ENCODE measurements around the gene LRRIQ3. TPM values are rescaled to one million over a fixed set of nuclear protein-coding genes. Genes with fewer than 3 reads are reported as not detected.
A peak's percentile ranks its signal among the peaks of the same experiment; 100 is the strongest.
"Not testable (repeated sequence)": the region's sequence is repeated elsewhere in the genome, so short reads cannot be mapped to it uniquely, and the experiment has no call there.

The LRRIQ3 gene
- total RNA-seq, 1 donor from 2014 or later, result 0.99 TPM

DNA sequence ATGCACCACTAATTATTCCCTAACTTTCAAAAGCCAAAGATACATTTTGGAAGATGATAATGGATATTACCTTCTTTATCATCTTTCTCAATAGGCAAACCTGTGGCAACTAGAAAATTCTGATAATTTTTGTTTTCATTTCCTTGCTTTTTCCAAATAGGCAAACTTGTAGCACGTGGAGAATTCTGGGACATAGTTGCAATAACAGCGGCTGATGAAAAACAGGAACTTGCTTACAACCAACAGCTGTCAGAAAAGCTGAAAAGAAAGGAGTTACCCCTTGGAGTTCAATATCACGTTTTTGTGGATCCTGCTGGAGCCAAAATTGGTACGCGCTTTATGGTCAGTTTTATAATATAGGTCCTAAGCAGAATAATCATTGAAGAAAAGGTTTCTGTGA lies 1.5 kb upstream of the LRRIQ3 start:
- no peaks in the 10 kb centered on the region for H3K27me3 Mint-ChIP-seq
- TF ChIP-seq, protein P1, sequence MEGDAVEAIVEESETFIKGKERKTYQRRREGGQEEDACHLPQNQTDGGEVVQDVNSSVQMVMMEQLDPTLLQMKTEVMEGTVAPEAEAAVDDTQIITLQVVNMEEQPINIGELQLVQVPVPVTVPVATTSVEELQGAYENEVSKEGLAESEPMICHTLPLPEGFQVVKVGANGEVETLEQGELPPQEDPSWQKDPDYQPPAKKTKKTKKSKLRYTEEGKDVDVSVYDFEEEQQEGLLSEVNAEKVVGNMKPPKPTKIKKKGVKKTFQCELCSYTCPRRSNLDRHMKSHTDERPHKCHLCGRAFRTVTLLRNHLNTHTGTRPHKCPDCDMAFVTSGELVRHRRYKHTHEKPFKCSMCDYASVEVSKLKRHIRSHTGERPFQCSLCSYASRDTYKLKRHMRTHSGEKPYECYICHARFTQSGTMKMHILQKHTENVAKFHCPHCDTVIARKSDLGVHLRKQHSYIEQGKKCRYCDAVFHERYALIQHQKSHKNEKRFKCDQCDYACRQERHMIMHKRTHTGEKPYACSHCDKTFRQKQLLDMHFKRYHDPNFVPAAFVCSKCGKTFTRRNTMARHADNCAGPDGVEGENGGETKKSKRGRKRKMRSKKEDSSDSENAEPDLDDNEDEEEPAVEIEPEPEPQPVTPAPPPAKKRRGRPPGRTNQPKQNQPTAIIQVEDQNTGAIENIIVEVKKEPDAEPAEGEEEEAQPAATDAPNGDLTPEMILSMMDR (conservative IDR thresholded peaks at IDR 0.05), result no peak
- DNase-seq (ENCODE audit: extremely low spot score, unreplicated experiment), result no peak
- H3K9me3 Mint-ChIP-seq, result no peaks in the 10 kb centered on the region
- peaks cover 7% of the 10 kb centered on the region for H3K4me1 Mint-ChIP-seq (ENCODE audit: unreplicated experiment)
- H3K4me3 Mint-ChIP-seq, result peak overlapping the region; percentile 89
- H3K27ac Mint-ChIP-seq, result no peak overlapping the region
- peaks cover 2% of the 10 kb centered on the region for H3K36me3 Mint-ChIP-seq

DNA sequence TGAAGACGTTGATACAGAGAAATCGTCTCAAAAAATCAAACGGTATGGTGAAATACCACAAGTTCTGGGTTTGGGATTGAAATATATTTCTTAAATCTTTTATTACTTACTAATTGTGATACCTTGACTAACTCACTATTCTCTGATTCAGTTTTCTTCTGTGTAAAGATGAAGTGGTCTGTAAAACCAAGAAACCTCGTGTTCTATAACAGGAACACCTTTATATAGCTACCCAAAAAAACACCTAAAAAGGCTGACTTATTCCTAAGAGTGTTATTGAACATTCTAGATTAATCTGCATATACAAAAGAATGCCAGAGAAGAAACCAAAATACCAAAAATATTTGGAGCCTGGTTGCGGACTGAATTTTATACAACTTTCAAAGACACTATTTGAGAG lies 721 bp downstream of the LRRIQ3 start:
- Mint-ChIP-seq H3K27ac (peak overlapping the region; percentile 95), H3K9me3 (no peaks in the 10 kb centered on the region)

DNA sequence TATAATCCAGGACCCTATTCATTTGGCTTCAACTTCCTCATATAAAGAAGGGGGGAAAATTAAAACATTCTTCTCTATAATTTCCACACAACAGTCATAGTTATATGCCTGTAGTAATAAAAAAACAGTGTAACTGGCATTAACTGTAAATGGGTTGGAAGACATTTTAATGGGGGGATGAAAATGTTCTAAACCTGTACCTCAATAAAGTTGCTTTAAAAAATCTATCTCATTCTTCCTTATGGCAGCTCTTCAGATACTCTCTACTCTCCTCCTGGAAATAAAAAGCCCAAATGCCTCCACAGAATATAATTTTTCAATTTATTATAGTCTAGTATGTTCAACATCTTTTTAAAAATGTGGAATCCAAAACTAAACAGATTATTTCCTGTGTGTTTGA lies 2.6 kb downstream of the LRRIQ3 start:
- H3K27me3 Mint-ChIP-seq, result no peaks in the 10 kb centered on the region
- no peaks in the 10 kb centered on the region for H3K36me3 Mint-ChIP-seq
- H3K27ac Mint-ChIP-seq, result no peak overlapping the region
- no peaks in the 10 kb centered on the region for H3K9me3 Mint-ChIP-seq
- DNase-seq (ENCODE audit: extremely low spot score, unreplicated experiment), result no peak
- H3K4me1 Mint-ChIP-seq (ENCODE audit: unreplicated experiment), result peaks cover 7% of the 10 kb centered on the region
- H3K4me3 Mint-ChIP-seq, result no peak overlapping the region
- TF ChIP-seq, protein P1 (conservative IDR thresholded peaks at IDR 0.05), result no peak

More for the DNA sequence above, 721 bp downstream of the LRRIQ3 start:
- Mint-ChIP-seq H3K36me3 (no peaks in the 10 kb centered on the region), H3K4me1 (ENCODE audit: unreplicated experiment) (peaks cover 7% of the 10 kb centered on the region), H3K4me3 (peak overlapping the region; percentile 89), H3K27me3 (no peaks in the 10 kb centered on the region)
- TF ChIP-seq, protein P1 (conservative IDR thresholded peaks at IDR 0.05), result no peak
- DNase-seq (ENCODE audit: extremely low spot score, unreplicated experiment), result no peak

- no peaks in the 10 kb centered on the region for H3K27me3 Mint-ChIP-seq
- H3K36me3 Mint-ChIP-seq, result no peaks in the 10 kb centered on the region
- no peak overlapping the region for H3K4me3 Mint-ChIP-seq
- H3K4me1 Mint-ChIP-seq (ENCODE audit: unreplicated experiment), result peaks cover under 1% of the 10 kb centered on the region
- no peaks in the 10 kb centered on the region for H3K9me3 Mint-ChIP-seq
- TF ChIP-seq, protein P1 (conservative IDR thresholded peaks at IDR 0.05), result no peak
- no peak for DNase-seq (ENCODE audit: extremely low spot score, unreplicated experiment)
- no peak overlapping the region for H3K27ac Mint-ChIP-seq
These were observed 4.1 kb downstream of the LRRIQ3 start for GRCh38 chr1:74193908-74194307.

- H3K27ac Mint-ChIP-seq, result no peak overlapping the region
- H3K4me3 Mint-ChIP-seq, result no peak overlapping the region
- DNase-seq (ENCODE audit: extremely low spot score, unreplicated experiment), result no peak
These were observed 17.5 kb downstream of the LRRIQ3 start for GRCh38 chr1:74180490-74180889.

DNA sequence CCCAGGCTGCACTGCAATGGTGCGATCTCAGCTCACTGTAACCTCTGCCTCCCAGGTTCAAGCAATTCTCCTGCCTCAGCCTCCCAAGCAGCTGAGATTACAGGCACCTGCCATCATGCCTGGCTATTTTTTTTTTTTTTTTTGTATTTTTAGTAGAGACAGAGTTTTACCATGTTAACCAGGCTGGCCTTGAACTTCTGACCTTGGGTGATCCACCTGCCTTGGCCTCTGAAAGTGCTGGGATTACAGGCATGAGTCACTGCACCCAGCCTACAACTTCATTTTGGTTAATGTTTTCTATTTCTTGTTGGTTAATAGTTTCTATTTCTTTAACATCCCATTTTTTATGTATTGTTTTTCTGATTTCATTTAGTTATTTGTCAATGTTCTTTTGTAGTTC lies 23.6 kb downstream of the LRRIQ3 start:
- H3K36me3 Mint-ChIP-seq; H3K4me3 Mint-ChIP-seq; H3K9me3 Mint-ChIP-seq; DNase-seq (ENCODE audit: extremely low spot score, unreplicated experiment); H3K27ac Mint-ChIP-seq; H3K4me1 Mint-ChIP-seq (ENCODE audit: unreplicated experiment); H3K27me3 Mint-ChIP-seq: not testable (repeated sequence)

More at GRCh38 chr1:74180490-74180889, 17.5 kb downstream of the LRRIQ3 start:
- Mint-ChIP-seq H3K27me3 (no peaks in the 10 kb centered on the region), H3K36me3 (no peaks in the 10 kb centered on the region), H3K9me3 (no peaks in the 10 kb centered on the region), H3K4me1 (ENCODE audit: unreplicated experiment) (no peaks in the 10 kb centered on the region)
- TF ChIP-seq, protein P1 (conservative IDR thresholded peaks at IDR 0.05), result no peak

All from type B pancreatic cell (in vitro differentiated cells).